GM12891 (cell line): Measurements from ENCODE around the gene KLRC3.

ENCODE experiments used
- POLR2A ChIP-seq: IDR thresholded peaks from 2 replicates; pipeline ENCODE4 v1.6.1; 2011; ENCODE audit warnings: low read depth, low read length, control low read depth
- POLR2AphosphoS5 ChIP-seq: IDR thresholded peaks from 2 replicates; pipeline ENCODE4 v1.6.1; 2011; ENCODE audit warnings: low read depth, low read length, control low read depth
- POU2F2 ChIP-seq: IDR thresholded peaks from 2 replicates; pipeline ENCODE4 v1.6.1; 2011; ENCODE audit warnings: low read depth, mild to moderate bottlenecking, control low read depth, low read length, moderate library complexity
- SPI1 ChIP-seq: IDR thresholded peaks from 2 replicates; pipeline ENCODE4 v1.6.1; 2011; ENCODE audit warnings: low read depth, low read length, control low read depth
- TAF1 ChIP-seq: IDR thresholded peaks from 2 replicates; pipeline ENCODE4 v1.6.1; 2011; ENCODE audit warnings: low read depth, low read length, control low read depth

GRCh38 chr12:10469701-10470100 is 49.3 kb upstream of the KLRC3 start:
- no peak for TF ChIP-seq POLR2AphosphoS5
- TF ChIP-seq POLR2A, result no peak
- TF ChIP-seq TAF1, result no peak
- no peak for TF ChIP-seq SPI1
- no peak for TF ChIP-seq POU2F2
